ENCODE measurements around the gene NR1I2. TPM values are rescaled to one million over a fixed set of nuclear protein-coding genes. Genes with fewer than 3 reads are reported as not detected.

NR1I2 gene
- total and polyA plus RNA-seq, 2 donors (not counting 3 experiments of a cell fraction or from before 2014, with no cell fraction given): 0.03 TPM; not detected in 1

GRCh38 chr3:119746423-119746822, 35.5 kb upstream of the NR1I2 start:
- dilution Hi-C loops (cut with MboI; ENCODE audit: extremely low pct_ligation_motif_present, low sequenced_read_pairs): no loop called here
- POLR2A ChIA-PET: no interaction called here
- H3K4me2 ChIP-seq (ENCODE audit: insufficient read depth, low read length): no peak overlapping the region
- CTCF ChIA-PET: interaction anchor here (1.4 to 2.0 kb wide), 3 partner anchors 14 to 56 kb away, joined by 3 to 8 read pairs (median 4); no protein-coding TSS in a partner anchor
- no peaks in the 10 kb centered on the region for H3K36me3 ChIP-seq (ENCODE audit: control insufficient read depth in 2 of 2, extremely low read depth in 1 of 2, insufficient read depth in 2 of 2, low read length in 2 of 2)
- intact Hi-C loops (cut with micrococcal nuclease): no loop called here
- DNase-seq (ENCODE audit: low read depth, low spot score) (no peak), FAIRE-seq (no peak)
- no peak overlapping the region for H3K27ac ChIP-seq (ENCODE audit: insufficient read depth, low read depth, low read length)
- no peaks in the 10 kb centered on the region for H3K9me3 ChIP-seq (replicated peaks; ENCODE audit: control insufficient read depth, insufficient read depth, low read length)
- H3K9me1 ChIP-seq (replicated peaks; ENCODE audit: control insufficient read depth, extremely low read depth, insufficient read depth, low read length): no peaks in the 10 kb centered on the region
- H4K20me1 ChIP-seq (replicated peaks; ENCODE audit: control insufficient read depth, extremely low read depth, insufficient read depth, low read length): no peaks in the 10 kb centered on the region
- H2AFZ ChIP-seq (ENCODE audit: low read depth, low read length): no peak overlapping the region
- no peak for TF ChIP-seq MYC (IDR thresholded peaks at IDR 0.05; ENCODE audit: low read depth, low read length)
- H3K27me3 ChIP-seq (ENCODE audit: control insufficient read depth in 2 of 2, insufficient read depth in 2 of 2, low read length in 2 of 2): no peaks in the 10 kb centered on the region
- no peak overlapping the region for H3K9ac ChIP-seq (replicated peaks; ENCODE audit: extremely low read depth, insufficient read depth, low read length)
- peaks cover 12% of the 10 kb centered on the region for H3K4me1 ChIP-seq (ENCODE audit: control insufficient read depth, extremely low read depth, insufficient read depth, low read length)
- BruUV-seq (replicated peaks): no TSS peak
- no peak overlapping the region for H3K4me3 ChIP-seq (replicated peaks in 1 of 3; ENCODE audit: insufficient read depth in 1 of 3, low read depth in 1 of 3, low read length in 3 of 3)
- H3K79me2 ChIP-seq (ENCODE audit: control insufficient read depth, insufficient read depth, low read length): no peaks in the 10 kb centered on the region

DNA sequence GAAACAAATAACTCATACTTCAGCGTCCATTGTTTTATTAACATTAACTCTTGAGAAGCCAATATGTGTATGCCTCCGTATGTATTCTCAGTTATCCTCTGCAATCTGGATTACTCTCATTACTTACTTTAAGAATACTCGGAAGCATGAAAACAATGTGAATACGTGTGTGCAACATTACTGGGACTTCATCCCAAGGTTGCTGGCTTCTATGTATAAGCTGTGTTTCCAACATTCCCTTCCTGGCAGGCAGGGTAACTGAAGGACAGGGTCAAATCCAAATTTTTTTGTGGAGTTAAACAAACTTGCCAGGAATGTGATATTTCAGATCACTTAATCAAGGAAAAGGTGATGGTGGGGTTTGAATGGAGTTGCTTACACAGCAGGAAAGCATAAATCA, 34.5 kb upstream of the NR1I2 start:
- Histone ChIP-seq H3K4me2 (ENCODE audit: insufficient read depth, low read length) (no peak overlapping the region), H4K20me1 (replicated peaks; ENCODE audit: control insufficient read depth, extremely low read depth, insufficient read depth, low read length) (no peaks in the 10 kb centered on the region), H3K4me1 (ENCODE audit: control insufficient read depth, extremely low read depth, insufficient read depth, low read length) (peaks cover 19% of the 10 kb centered on the region), H3K9ac (replicated peaks; ENCODE audit: extremely low read depth, insufficient read depth, low read length) (peak overlapping the region; percentile 2), H3K9me1 (replicated peaks; ENCODE audit: control insufficient read depth, extremely low read depth, insufficient read depth, low read length) (no peaks in the 10 kb centered on the region), H2AFZ (ENCODE audit: low read depth, low read length) (no peak overlapping the region), H3K27me3 (ENCODE audit: control insufficient read depth in 2 of 2, insufficient read depth in 2 of 2, low read length in 2 of 2) (no peaks in the 10 kb centered on the region), H3K36me3 (ENCODE audit: control insufficient read depth in 2 of 2, extremely low read depth in 1 of 2, insufficient read depth in 2 of 2, low read length in 2 of 2) (no peaks in the 10 kb centered on the region), H3K4me3 (replicated peaks in 1 of 3; ENCODE audit: insufficient read depth in 1 of 3, low read depth in 1 of 3, low read length in 3 of 3) (no peak overlapping the region), H3K79me2 (ENCODE audit: control insufficient read depth, insufficient read depth, low read length) (no peaks in the 10 kb centered on the region), H3K27ac (ENCODE audit: insufficient read depth, low read depth, low read length) (no peak overlapping the region), H3K9me3 (replicated peaks; ENCODE audit: control insufficient read depth, insufficient read depth, low read length) (no peaks in the 10 kb centered on the region)
- no TSS peak for BruUV-seq (replicated peaks)
- FAIRE-seq: no peak
- dilution Hi-C loops (cut with MboI; ENCODE audit: extremely low pct_ligation_motif_present, low sequenced_read_pairs): no loop called here
- DNase-seq (ENCODE audit: low read depth, low spot score): peak; percentile 87
- CTCF ChIA-PET: interaction anchor here (1.1 to 2.0 kb wide), 6 partner anchors 8 to 57 kb away, joined by 3 to 8 read pairs (median 3); no protein-coding TSS in a partner anchor
- intact Hi-C loops (cut with micrococcal nuclease): loop anchor here (1.0 kb wide), 1 partner anchor 22 kb away; no protein-coding TSS in a partner anchor
- POLR2A ChIA-PET: no interaction called here
- no peak for TF ChIP-seq MYC (IDR thresholded peaks at IDR 0.05; ENCODE audit: low read depth, low read length)
- TF ChIP-seq MAX (IDR thresholded peaks at IDR 0.05; ENCODE audit: insufficient read depth, insufficient read length): no peak
- TF ChIP-seq POLR2AphosphoS5 (IDR thresholded peaks at IDR 0.05; ENCODE audit: insufficient read depth, low read depth, low read length): no peak
- TF ChIP-seq JUN (IDR thresholded peaks at IDR 0.05; ENCODE audit: borderline replicate concordance, insufficient read depth, insufficient read length, low read depth): no peak
- TF ChIP-seq EZH2 (IDR thresholded peaks at IDR 0.05; ENCODE audit: borderline replicate concordance, low read depth, low read length, severe bottlenecking): no peak
- no peak for TF ChIP-seq POLR2A (IDR thresholded peaks at IDR 0.05; ENCODE audit: low read depth, low read length)
- TF ChIP-seq FOS (IDR thresholded peaks at IDR 0.05; ENCODE audit: borderline replicate concordance, insufficient read depth, low read length): no peak
- TF ChIP-seq, protein P1, sequence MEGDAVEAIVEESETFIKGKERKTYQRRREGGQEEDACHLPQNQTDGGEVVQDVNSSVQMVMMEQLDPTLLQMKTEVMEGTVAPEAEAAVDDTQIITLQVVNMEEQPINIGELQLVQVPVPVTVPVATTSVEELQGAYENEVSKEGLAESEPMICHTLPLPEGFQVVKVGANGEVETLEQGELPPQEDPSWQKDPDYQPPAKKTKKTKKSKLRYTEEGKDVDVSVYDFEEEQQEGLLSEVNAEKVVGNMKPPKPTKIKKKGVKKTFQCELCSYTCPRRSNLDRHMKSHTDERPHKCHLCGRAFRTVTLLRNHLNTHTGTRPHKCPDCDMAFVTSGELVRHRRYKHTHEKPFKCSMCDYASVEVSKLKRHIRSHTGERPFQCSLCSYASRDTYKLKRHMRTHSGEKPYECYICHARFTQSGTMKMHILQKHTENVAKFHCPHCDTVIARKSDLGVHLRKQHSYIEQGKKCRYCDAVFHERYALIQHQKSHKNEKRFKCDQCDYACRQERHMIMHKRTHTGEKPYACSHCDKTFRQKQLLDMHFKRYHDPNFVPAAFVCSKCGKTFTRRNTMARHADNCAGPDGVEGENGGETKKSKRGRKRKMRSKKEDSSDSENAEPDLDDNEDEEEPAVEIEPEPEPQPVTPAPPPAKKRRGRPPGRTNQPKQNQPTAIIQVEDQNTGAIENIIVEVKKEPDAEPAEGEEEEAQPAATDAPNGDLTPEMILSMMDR (IDR thresholded peaks at IDR 0.05; ENCODE audit: extremely low read depth in 1 of 2, insufficient read depth in 1 of 2, low read depth in 1 of 2, low read length in 2 of 2): no peak
- no peak for TF ChIP-seq GATA2 (IDR thresholded peaks at IDR 0.05; ENCODE audit: insufficient read depth, insufficient read length, low read depth, low read length)
